K562 (cell line): Measurements from ENCODE around the gene KRT77. TPM values are rescaled to one million over a fixed set of nuclear protein-coding genes. Genes with fewer than 3 reads are reported as not detected.
A peak's percentile ranks its signal among the peaks of the same experiment; 100 is the strongest.

Experiments used
- ATAC-seq: fragments of 200-7000 bp; cut with Tn5 transposase; 3 replicates; pipeline ENCODE4 v1.9.1; 2020; ENCODE audit warnings: moderate library complexity
- BruUV-seq: library from RNA; stranded (reverse); fragments of 400-500 nt; replicated peaks from 2 replicates; lab custom pipeline; 2021; lab: Mats Ljungman, UMichigan
- CTCF ChIA-PET: fragments of 300-600 bp; formaldehyde crosslinking; extraction: SDS; loops from one replicate; lab custom pipeline; 2021; ENCODE audit warnings: low intra/inter-chr PET ratio; lab: Yijun Ruan, JAX
- POLR2A ChIA-PET: fragments of 300-600, 350-650 bp; sonication (Branson Sonifier 250); formaldehyde crosslinking; extraction: SDS; loops from one replicate; lab custom pipeline; 2021; ENCODE audit warnings: antibody characterized with exemption, inconsistent platforms; lab: Yijun Ruan, JAX
- DNase-seq, 4 experiments: peaks; one replicate each; pipeline versions ENCODE4 v3.0.0 to v3.0.0-alpha.2; 2011 to 2018; ENCODE audit warnings: low spot score in 3 of 4, mixed read lengths in 3 of 4; ENCODE audit errors: extremely low read depth in 1 of 4
- FAIRE-seq: peaks from 2 replicates; lab custom pipeline; 2011; peaks lifted over from hg19 to GRCh38; lab: Jason Lieb, UNC
- H2AFZ ChIP-seq: 2 replicates; pipeline ENCODE4 v1.6.0; 2011; ENCODE audit warnings: low read depth, low read length, control low read depth, inconsistent platforms
- H3K27ac ChIP-seq: fragments of 200-600 bp; 3 replicates; pipeline ENCODE4 v1.8.0; 2011; ENCODE audit warnings: low read depth, mild to moderate bottlenecking, control low read depth, inconsistent platforms, low read length, moderate library complexity, mixed read lengths; ENCODE audit errors: extremely low read depth
- H3K27me3 ChIP-seq, 2 experiments: fragments of 300-600 bp in 1 of 2; 2 replicates in 1 of 2; 3 replicates in 1 of 2; pipeline versions ENCODE4 v1.6.0 to v1.8.0; 2011; ENCODE audit warnings: inconsistent platforms in 2 of 2, low read length in 2 of 2, mild to moderate bottlenecking in 1 of 2, mixed read lengths in 1 of 2, moderate library complexity in 1 of 2; ENCODE audit not compliant: control insufficient read depth in 2 of 2, insufficient read depth in 2 of 2
- H3K36me3 ChIP-seq: fragments of 300-600 bp; 3 replicates; pipeline ENCODE4 v1.8.0; 2011; ENCODE audit warnings: mild to moderate bottlenecking, low read length, inconsistent platforms; ENCODE audit not compliant: control insufficient read depth, insufficient read depth
- H3K4me1 ChIP-seq, 2 experiments: fragments of 200-600 bp in 1 of 2; replicated peaks in 1 of 2; 2 replicates in 1 of 2; 3 replicates in 1 of 2; pipeline versions ENCODE4 v1.5.1 to v1.8.0; 2011; ENCODE audit warnings: inconsistent platforms in 2 of 2, low read length in 2 of 2, mild to moderate bottlenecking in 1 of 2, mixed read lengths in 1 of 2, moderate library complexity in 1 of 2; ENCODE audit not compliant: control insufficient read depth in 2 of 2, insufficient read depth in 2 of 2
- H3K4me2 ChIP-seq: 2 replicates; pipeline ENCODE4 v1.6.1; 2011; ENCODE audit warnings: low read length, control low read depth, inconsistent platforms, mixed read lengths; ENCODE audit not compliant: insufficient read depth
- H3K4me3 ChIP-seq: fragments of 200-600 bp; sonication (generic), shearing (Covaris generic); 2 replicates; pipeline ENCODE4 v1.5.1; 2016; ENCODE audit warnings: control low read depth, inconsistent platforms
- H3K79me2 ChIP-seq: fragments of 200-600 bp; 3 replicates; pipeline ENCODE4 v1.8.0; 2011; ENCODE audit warnings: low read length, inconsistent platforms; ENCODE audit not compliant: control insufficient read depth, insufficient read depth
- H3K9ac ChIP-seq, 2 experiments: 2 replicates each; pipeline versions ENCODE4 v1.6.0 to v1.6.1; 2011; ENCODE audit warnings: low read depth in 2 of 2, low read length in 2 of 2, control low read depth in 1 of 2, inconsistent platforms in 1 of 2, mild to moderate bottlenecking in 1 of 2, mixed read lengths in 1 of 2; ENCODE audit not compliant: insufficient read depth in 1 of 2
- H3K9me1 ChIP-seq: one replicate; pipeline ENCODE4 v1.6.0; 2011; ENCODE audit warnings: inconsistent platforms, mild to moderate bottlenecking, low read length, moderate library complexity; ENCODE audit not compliant: control insufficient read depth, insufficient read depth
- H3K9me3 ChIP-seq: replicated peaks from 2 replicates; pipeline ENCODE4 v1.5.1; 2011; ENCODE audit warnings: low read depth, low read length, inconsistent platforms; ENCODE audit not compliant: control insufficient read depth, insufficient read depth
- H4K20me1 ChIP-seq: replicated peaks from 2 replicates; pipeline ENCODE4 v1.6.1; 2011; ENCODE audit warnings: low read length, inconsistent platforms, mixed read lengths; ENCODE audit not compliant: control insufficient read depth, insufficient read depth
- ZNF232 ChIP-seq: sonication (generic); formaldehyde crosslinking; IDR thresholded peaks from 2 replicates; pipeline ENCODE4 v1.8.0; 2022; ENCODE audit warnings: mild to moderate bottlenecking, missing genetic modification reagents
- WGBS: fragments of 100-300 bp; shearing (Covaris generic); methylation state at CpG from one replicate; pipeline ENCODE4 v1.1.6; 2016; ENCODE audit warnings: low coverage, mixed read lengths; ENCODE audit not compliant: insufficient coverage; ENCODE audit errors: missing lambda C conversion rate; 5-methylcytosine and 5-hydroxymethylcytosine counted together
- in situ Hi-C: fragments of 300-500 bp; cut with MboI; formaldehyde crosslinking; loops from 4 replicates; pipeline ENCODE4 v1.15.0; 2018; ENCODE audit warnings: inconsistent platforms, mixed read lengths
- intact Hi-C: fragments of 100-400 bp; cut with micrococcal nuclease; formaldehyde crosslinking; loops from 2 replicates; pipeline ENCODE4 v1.14.2; 2022
- polyA plus RNA-seq, 8 experiments: library from polyadenylated mRNA; depleted of rRNA in 4 of 8; stranded (reverse) in 5 of 8; unstranded in 3 of 8; fragments of >200 nt; fragmentation: Nextera tagmentation in 2 of 8; fragmentation: Illumina TruSeq in 1 of 8; extraction: Ambion mirVana in 2 of 8; extraction: Trizol in 1 of 8; gene quantifications; 2 replicates each; pipeline versions ENCODE4 v1.2.1 to v1.2.3, GENCODE V29; 2011 to 2014; ENCODE audit warnings: inconsistent platforms in 1 of 8, missing spikeins in 1 of 8
- total RNA-seq, 7 experiments: library from RNA; depleted of rRNA in 6 of 7; stranded (reverse); fragments of >200 nt in 6 of 7; fragmentation: Illumina TruSeq in 2 of 7; extraction: Trizol in 2 of 7; gene quantifications; 2 replicates each; pipeline versions ENCODE4 v1.2.1 to v1.2.3, GENCODE V29; 2011 to 2021; ENCODE audit warnings: low replicate concordance in 1 of 7
- TF ChIP-seq, protein P1 (sequence below): IDR thresholded peaks from 2 replicates; pipeline ENCODE4 v1.6.1; 2016; ENCODE audit warnings: missing genetic modification characterization, missing compliant biosample characterization

The KRT77 gene
- total and polyA plus RNA-seq, 9 of the 15 experiments (the other 6 are each of a cell fraction or from before 2014, with no cell fraction given), result not detected

DNA sequence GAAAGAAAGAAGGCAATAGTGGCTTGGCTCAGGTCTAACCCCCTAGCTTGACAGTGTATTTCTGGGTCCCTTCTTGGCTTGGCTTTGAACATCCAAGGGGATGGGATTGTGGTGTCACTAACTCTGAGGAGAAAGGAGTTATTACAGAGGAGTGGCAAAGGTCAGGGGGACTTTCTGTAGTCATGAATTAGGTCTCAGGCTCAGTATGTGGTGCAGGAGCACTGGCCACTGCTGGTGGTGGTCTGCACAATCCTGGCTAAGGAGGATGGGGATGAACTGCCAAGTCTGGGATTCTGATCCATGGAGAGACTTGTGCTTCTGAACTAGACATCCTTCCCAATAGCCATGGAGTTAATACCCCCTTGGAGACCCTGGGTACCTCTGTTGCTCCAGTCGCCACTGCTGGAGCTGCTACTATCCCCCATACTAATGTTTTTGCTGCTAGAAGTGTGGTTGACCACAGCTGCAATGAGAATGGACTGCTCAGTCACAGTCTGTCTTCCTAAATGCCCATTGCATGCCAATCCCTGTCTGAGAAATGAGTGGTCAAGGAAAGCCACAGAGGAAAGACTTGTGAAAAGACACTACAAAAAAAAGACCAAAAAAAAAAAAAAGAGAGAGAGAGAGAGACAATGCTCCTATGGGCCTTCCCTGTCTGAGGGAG is 41.3 kb upstream of the KRT77 start:
- H4K20me1 ChIP-seq, result no peaks in the 10 kb centered on the region; the same call in 1 of the 2 replicates
- CTCF ChIA-PET, result no interaction called here
- intact Hi-C loops, result no loop called here
- no peak overlapping the region for H2AFZ ChIP-seq
- H3K4me2 ChIP-seq, result no peak overlapping the region
- H3K36me3 ChIP-seq, result no peaks in the 10 kb centered on the region
- no peak for TF ChIP-seq ZNF232
- TF ChIP-seq, protein P1, sequence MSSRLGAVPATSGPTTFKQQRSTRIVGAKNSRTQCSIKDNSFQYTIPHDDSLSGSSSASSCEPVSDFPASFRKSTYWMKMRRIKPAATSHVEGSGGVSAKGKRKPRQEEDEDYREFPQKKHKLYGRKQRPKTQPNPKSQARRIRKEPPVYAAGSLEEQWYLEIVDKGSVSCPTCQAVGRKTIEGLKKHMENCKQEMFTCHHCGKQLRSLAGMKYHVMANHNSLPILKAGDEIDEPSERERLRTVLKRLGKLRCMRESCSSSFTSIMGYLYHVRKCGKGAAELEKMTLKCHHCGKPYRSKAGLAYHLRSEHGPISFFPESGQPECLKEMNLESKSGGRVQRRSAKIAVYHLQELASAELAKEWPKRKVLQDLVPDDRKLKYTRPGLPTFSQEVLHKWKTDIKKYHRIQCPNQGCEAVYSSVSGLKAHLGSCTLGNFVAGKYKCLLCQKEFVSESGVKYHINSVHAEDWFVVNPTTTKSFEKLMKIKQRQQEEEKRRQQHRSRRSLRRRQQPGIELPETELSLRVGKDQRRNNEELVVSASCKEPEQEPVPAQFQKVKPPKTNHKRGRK (tag), result peak; percentile 47; the same call in 1 of the 2 replicates
- TF ChIP-seq, all 486 proteins: peak for 1
- Histone ChIP-seq H3K27ac (no peak overlapping the region), H3K79me2 (no peaks in the 10 kb centered on the region), H3K27me3 (peaks cover 2 to 24% of the 10 kb centered on the region in 2 experiments; a peak in 3 of 5 replicates), H3K9me3 (no peaks in the 10 kb centered on the region), H3K9me1 (no peaks in the 10 kb centered on the region), H3K4me1 (peaks cover 0 to 4% of the 10 kb centered on the region in 2 experiments; a peak in 1 of 5 replicates), H3K4me3 (no peak overlapping the region), H3K9ac (no peak overlapping the region)
- ATAC-seq (no peak), FAIRE-seq (no peak), DNase-seq (no peak)
- BruUV-seq, result no TSS peak
- POLR2A ChIA-PET, result interaction anchor here (1.0 kb wide), 1 partner anchor 15 kb away, joined by 3 read pairs; no protein-coding TSS in a partner anchor
- WGBS, result 0% methylated on average over 1 of the region's 1 CpG
- in situ Hi-C loops, result no loop called here
